Activated T-cell treated with anti-CD3 and anti-CD28 coated beads for 1 hour (primary cell): ENCODE data around the gene CIRBP.
"Not testable (repeated sequence)": the region's sequence is repeated elsewhere in the genome, so short reads cannot be mapped to it uniquely, and the experiment has no call there.

Experiments used
- DNase-seq: peaks from one replicate; pipeline ENCODE4 v3.0.0-alpha.2; 2020; ENCODE audit warnings: low read depth

The CIRBP gene

GRCh38 chr19:1243768-1244692 is 25.1 kb upstream of the CIRBP start:
- DNase-seq: peak; percentile 86

GRCh38 chr19:1244693-1245451 is 24.3 kb upstream of the CIRBP start:
- DNase-seq: no peak

GRCh38 chr19:1245494-1246264 is 23.5 kb upstream of the CIRBP start:
- no peak for DNase-seq

GRCh38 chr19:1246265-1247087 is 22.7 kb upstream of the CIRBP start:
- not testable (repeated sequence) for DNase-seq

- DNase-seq: no peak
Measured at GRCh38 chr19:1247748-1248138, 21.4 kb upstream of the CIRBP start.

GRCh38 chr19:1248139-1248785 is 20.9 kb upstream of the CIRBP start, which contains the start of gene MIDN:
Gene MIDN, plus strand, starts transcription at chr19:1248583. Its CDS starts 1,714 bp downstream, at chr19:1250297.
- DNase-seq: peak; percentile 59

GRCh38 chr19:1248786-1249297 is 20.3 kb upstream of the CIRBP start:
- peak; percentile 81 for DNase-seq

- DNase-seq: peak; percentile 86
Measured at GRCh38 chr19:1249298-1249989, 19.7 kb upstream of the CIRBP start.

- DNase-seq: no peak
Measured at GRCh38 chr19:1249990-1250436, 19.1 kb upstream of the CIRBP start.

GRCh38 chr19:1250437-1251260 is 18.5 kb upstream of the CIRBP start:
- peak; percentile 48 for DNase-seq

- peak; percentile 65 for DNase-seq
Measured at GRCh38 chr19:1251330-1252220, 17.6 kb upstream of the CIRBP start.

GRCh38 chr19:1252221-1252820 is 16.8 kb upstream of the CIRBP start:
- peak; percentile 47 for DNase-seq

GRCh38 chr19:1252821-1253513 is 16.2 kb upstream of the CIRBP start:
- peak; percentile 61 for DNase-seq

- no peak for DNase-seq
Measured at GRCh38 chr19:1253514-1254080, 15.5 kb upstream of the CIRBP start.

- no peak for DNase-seq
Measured at GRCh38 chr19:1254081-1254527, 15.0 kb upstream of the CIRBP start.

- no peak for DNase-seq
Measured at GRCh38 chr19:1254530-1255185, 14.5 kb upstream of the CIRBP start.
